ENCODE measurements around the gene NDUFS7.

NDUFS7 gene

DNA sequence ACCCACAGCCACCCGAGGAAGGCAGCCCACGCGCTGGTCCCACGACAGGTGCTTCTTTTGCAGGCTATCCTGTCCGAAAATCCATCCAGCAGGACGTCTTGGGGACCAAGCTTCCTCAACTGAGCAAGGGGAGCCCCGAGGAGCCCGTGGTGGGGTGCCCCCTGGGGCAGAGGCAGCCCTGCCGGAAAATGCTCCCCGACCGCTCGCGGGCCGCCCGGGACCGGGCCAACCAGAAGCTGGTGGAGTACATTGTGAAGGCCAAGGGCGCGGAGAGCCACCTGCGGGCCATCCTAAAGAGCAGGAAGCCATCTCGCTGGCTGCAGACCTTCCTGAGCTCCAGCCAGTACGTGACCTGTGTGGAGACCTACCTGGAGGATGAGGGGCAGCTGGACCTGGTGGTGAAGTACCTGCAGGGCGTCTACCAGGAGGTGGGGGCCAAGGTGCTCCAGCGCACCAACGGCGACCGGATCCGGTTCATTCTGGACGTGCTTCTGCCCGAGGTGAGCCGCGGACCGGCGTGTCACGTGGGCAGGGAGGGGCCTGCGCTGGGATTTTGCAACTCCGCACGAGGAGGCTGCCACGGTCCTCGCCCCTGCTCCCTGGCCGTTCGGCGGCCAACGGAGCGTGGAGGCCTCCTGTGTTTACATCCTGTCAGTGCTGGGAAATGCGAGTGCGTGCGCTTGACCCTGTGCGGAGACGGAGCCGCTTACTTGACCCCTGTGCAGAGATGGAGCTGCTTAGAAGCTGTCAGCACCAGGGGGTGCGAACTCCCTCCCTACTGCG is 12.9 kb upstream of the NDUFS7 start:
- DNase-seq: no peak
- no peak for TF ChIP-seq GATA1 (IDR thresholded peaks at IDR 0.05; ENCODE audit: low read depth, low read length)
- no peak for TF ChIP-seq POLR2A (IDR thresholded peaks at IDR 0.05; ENCODE audit: low read length)

DNA sequence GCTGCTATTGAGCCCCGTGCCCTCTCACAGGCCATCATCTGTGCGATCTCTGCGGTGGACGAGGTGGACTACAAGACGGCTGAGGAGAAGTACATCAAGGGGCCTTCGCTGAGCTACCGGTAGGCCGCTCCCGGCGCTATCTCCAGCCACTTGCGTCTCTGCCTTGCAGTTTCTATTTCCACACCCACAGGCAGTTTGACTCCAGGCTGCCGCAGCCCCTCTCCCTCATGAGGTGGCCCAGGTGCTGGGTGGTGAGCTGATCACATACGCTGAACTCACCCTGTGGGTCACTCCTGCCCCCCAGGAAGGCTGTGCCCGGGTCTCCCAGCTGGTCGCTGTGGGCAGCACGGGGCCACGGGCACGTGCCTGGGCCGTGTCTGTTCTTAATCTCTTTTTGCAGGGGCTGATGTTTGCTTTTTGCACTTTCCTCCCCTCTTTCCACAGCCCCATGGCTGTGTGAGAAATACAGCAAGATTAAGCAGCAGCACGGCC is 10.6 kb upstream of the NDUFS7 start:
- TF ChIP-seq POLR2A (IDR thresholded peaks at IDR 0.05; ENCODE audit: low read length) (no peak), GATA1 (IDR thresholded peaks at IDR 0.05; ENCODE audit: low read depth, low read length) (no peak)
- DNase-seq: no peak

GRCh38 chr19:1373534-1374249 is 10.0 kb upstream of the NDUFS7 start:
- TF ChIP-seq POLR2A (IDR thresholded peaks at IDR 0.05; ENCODE audit: low read length): no peak
- no peak for TF ChIP-seq GATA1 (IDR thresholded peaks at IDR 0.05; ENCODE audit: low read depth, low read length)
- peak in 1 of 2 experiments; percentile 28 for DNase-seq

GRCh38 chr19:1374250-1374577 is 9.5 kb upstream of the NDUFS7 start:
- TF ChIP-seq POLR2A (IDR thresholded peaks at IDR 0.05; ENCODE audit: low read length) (no peak), GATA1 (IDR thresholded peaks at IDR 0.05; ENCODE audit: low read depth, low read length) (no peak)
- DNase-seq: no peak

DNA sequence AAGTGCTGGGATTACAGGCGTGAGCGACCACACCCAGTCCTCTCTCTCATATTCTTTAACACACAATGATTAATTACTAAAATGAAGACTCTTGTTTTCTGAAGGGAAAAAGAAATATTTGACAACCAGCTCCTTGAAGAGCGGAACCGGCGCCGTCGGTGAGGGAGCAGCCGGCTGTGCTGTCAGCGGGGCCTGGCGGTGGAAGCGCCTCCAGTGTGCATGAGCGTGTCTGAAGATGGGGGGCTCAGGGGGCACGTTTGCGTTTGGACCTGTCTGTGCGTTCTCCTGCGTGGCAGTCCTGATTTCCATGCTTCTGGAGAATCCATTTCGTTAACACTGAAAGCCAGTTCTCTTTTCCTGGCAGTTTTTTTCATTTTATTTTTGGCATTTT is 7.3 kb upstream of the NDUFS7 start:
- DNase-seq: no peak

GRCh38 chr19:1377176-1377964 is 6.3 kb upstream of the NDUFS7 start:
- DNase-seq: no peak
- TF ChIP-seq POLR2A (IDR thresholded peaks at IDR 0.05; ENCODE audit: low read length) (no peak), GATA1 (IDR thresholded peaks at IDR 0.05; ENCODE audit: low read depth, low read length) (no peak)

More for the DNA sequence above, 7.3 kb upstream of the NDUFS7 start:
- TF ChIP-seq GATA1 (IDR thresholded peaks at IDR 0.05; ENCODE audit: low read depth, low read length) (no peak), POLR2A (IDR thresholded peaks at IDR 0.05; ENCODE audit: low read length) (no peak)

GRCh38 chr19:1377965-1378785 is 5.5 kb upstream of the NDUFS7 start:
- DNase-seq: no peak
- TF ChIP-seq GATA1 (IDR thresholded peaks at IDR 0.05; ENCODE audit: low read depth, low read length): no peak

DNA sequence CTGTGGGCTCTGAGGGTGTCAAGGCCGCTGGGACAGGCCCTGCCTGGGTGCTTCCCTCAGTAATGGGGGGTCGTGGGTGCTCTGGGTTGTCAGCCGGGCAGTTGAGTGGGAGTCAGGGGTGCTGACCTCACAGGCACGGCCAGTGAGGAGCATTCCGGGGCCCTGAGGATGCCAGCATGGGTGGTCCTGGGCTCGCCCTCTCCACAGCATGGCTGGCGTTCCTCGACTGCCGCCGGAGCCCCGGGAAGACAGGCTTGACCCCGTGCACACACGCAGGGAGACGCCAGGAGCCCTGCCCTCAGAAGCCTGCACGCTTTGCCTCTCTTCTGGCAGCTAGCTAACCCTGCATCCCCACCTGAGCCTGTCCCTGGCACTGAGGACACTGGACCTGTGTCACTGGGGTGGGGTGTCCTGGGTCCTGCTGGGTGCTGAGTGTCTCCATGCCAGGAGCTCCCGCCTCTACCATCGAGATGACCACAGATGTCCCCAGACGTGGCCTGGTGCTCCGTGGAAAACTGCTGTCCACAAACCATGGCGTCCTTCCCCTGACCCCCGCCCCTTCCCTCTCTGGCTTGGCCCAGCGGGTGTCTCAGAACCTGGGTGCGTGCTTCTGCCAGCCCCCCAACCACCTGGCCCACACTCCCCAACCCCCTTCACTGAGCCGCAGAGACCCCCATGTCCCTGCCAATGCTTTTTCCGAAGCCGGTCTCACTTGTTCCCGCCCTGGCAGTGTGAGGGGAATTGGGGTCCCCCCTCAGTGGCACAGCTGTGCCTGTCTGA is 4.4 kb upstream of the NDUFS7 start:
- no peak for TF ChIP-seq GATA1 (IDR thresholded peaks at IDR 0.05; ENCODE audit: low read depth, low read length)
- no peak for TF ChIP-seq POLR2A (IDR thresholded peaks at IDR 0.05; ENCODE audit: low read length)
- no peak for DNase-seq

DNA sequence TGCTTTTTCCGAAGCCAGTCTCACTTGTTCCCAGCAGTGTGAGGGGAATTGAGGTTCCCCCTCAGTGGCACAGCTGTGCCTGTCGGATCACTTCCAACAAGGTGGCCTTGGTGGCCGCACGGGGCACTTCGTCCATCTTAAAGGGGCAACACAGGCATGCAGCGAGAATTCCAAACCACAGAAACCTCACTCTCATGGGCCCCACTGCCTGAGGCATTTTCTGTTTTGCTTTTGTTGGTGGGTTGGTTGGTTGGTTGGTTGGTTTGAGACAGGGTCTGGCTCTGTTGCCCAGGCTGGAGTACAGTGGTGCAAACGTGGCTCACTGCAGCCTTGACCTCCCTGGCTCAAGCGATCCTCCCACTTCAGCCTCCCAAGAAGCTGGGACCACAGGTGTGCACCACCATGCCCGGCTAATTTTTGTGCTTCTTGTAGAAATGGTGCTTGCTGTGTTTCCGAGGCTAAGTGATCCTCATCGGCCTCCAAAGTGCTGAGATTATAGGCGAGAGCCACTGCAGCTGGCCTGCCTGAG is 3.7 kb upstream of the NDUFS7 start:
- no peak for TF ChIP-seq GATA1 (IDR thresholded peaks at IDR 0.05; ENCODE audit: low read depth, low read length)
- TF ChIP-seq POLR2A (IDR thresholded peaks at IDR 0.05; ENCODE audit: low read length): no peak
- DNase-seq: no peak

- DNase-seq: no peak
- TF ChIP-seq POLR2A (IDR thresholded peaks at IDR 0.05; ENCODE audit: low read length) (no peak), GATA1 (IDR thresholded peaks at IDR 0.05; ENCODE audit: low read depth, low read length) (no peak)
These were observed 1.5 kb upstream of the NDUFS7 start for GRCh38 chr19:1382250-1382649.

GRCh38 chr19:1383017-1383311 is 743 bp upstream of the NDUFS7 start:
- no peak for TF ChIP-seq POLR2A (IDR thresholded peaks at IDR 0.05; ENCODE audit: low read length)
- no peak for TF ChIP-seq GATA1 (IDR thresholded peaks at IDR 0.05; ENCODE audit: low read depth, low read length)
- no peak for DNase-seq

DNA sequence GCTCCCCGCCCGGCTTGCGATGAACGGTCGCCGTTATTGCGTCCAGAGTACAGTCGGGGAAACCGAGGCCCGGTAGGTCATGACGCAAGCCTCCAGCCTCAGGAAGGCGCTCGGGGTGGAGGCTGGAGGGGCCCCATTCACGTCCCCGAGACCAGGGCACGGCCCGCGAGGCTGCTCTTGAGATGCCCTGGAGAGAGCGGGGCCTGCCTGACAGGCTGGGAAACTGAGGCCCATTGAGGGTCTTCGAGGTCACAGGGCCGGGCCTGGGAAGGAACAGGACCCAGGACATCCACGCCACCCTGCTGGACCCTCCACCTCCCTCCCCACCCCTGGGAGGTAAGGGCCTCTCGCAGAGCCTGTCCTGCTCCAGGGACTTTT is 367 bp downstream of the NDUFS7 start:
- DNase-seq: no peak
- TF ChIP-seq POLR2A (IDR thresholded peaks at IDR 0.05; ENCODE audit: low read length) (peak; percentile 27), GATA1 (IDR thresholded peaks at IDR 0.05; ENCODE audit: low read depth, low read length) (no peak)

Measured in erythroblast (primary cell).